K562 (cell line): Measurements from ENCODE around the gene SLC11A1. TPM values are rescaled to one million over a fixed set of nuclear protein-coding genes. Genes with fewer than 3 reads are reported as not detected.
A peak's percentile ranks its signal among the peaks of the same experiment; 100 is the strongest.

Experiments used
- FOXK1 ChIP-seq: sonication (generic); formaldehyde crosslinking; IDR thresholded peaks from 2 replicates; pipeline ENCODE4 v1.8.0; 2022; ENCODE audit warnings: missing genetic modification reagents, mild to moderate bottlenecking, borderline replicate concordance
- NEUROD1 ChIP-seq: fragments of 150-350 bp; IDR thresholded peaks from 2 replicates; pipeline ENCODE4 v1.6.1; 2014; ENCODE audit warnings: borderline replicate concordance, low read length, low read depth; ENCODE audit not compliant: partially characterized antibody
- PCBP2 ChIP-seq: fragments of 200-400 bp; formaldehyde crosslinking; IDR thresholded peaks from 2 replicates; pipeline ENCODE4 v1.6.1; 2018; ENCODE audit warnings: low read length, low read depth, mild to moderate bottlenecking, moderate library complexity; ENCODE audit not compliant: poor library complexity, severe bottlenecking
- TCFL5 ChIP-seq: fragments of 250-450 bp; sonication (Bioruptor Pico); conservative IDR thresholded peaks from 2 replicates; pipeline ENCODE4 v1.6.1; 2021; ENCODE audit warnings: mild to moderate bottlenecking, moderate library complexity, matching md5 sums
- polyA plus RNA-seq, 8 experiments: library from polyadenylated mRNA; depleted of rRNA in 4 of 8; stranded (reverse) in 5 of 8; unstranded in 3 of 8; fragments of >200 nt; fragmentation: Nextera tagmentation in 2 of 8; fragmentation: Illumina TruSeq in 1 of 8; extraction: Ambion mirVana in 2 of 8; extraction: Trizol in 1 of 8; gene quantifications; 2 replicates each; pipeline versions ENCODE4 v1.2.1 to v1.2.3, GENCODE V29; 2011 to 2014; ENCODE audit warnings: inconsistent platforms in 1 of 8, missing spikeins in 1 of 8
- total RNA-seq, 7 experiments: library from RNA; depleted of rRNA in 6 of 7; stranded (reverse); fragments of >200 nt in 6 of 7; fragmentation: Illumina TruSeq in 2 of 7; extraction: Trizol in 2 of 7; gene quantifications; 2 replicates each; pipeline versions ENCODE4 v1.2.1 to v1.2.3, GENCODE V29; 2011 to 2021; ENCODE audit warnings: low replicate concordance in 1 of 7
- TF ChIP-seq, protein P1 (sequence below), 3 experiments: fragments of 200-800 bp in 1 of 3; fragments of 250-450 bp in 1 of 3; fragments of 450-650 bp in 1 of 3; sonication (Bioruptor Pico) in 1 of 3; sonication (Bioruptor generic) in 1 of 3; formaldehyde crosslinking in 1 of 3; IDR thresholded peaks; 2 replicates each; pipeline versions ENCODE4 v1.6.1 to v1.8.0; 2016 to 2022; ENCODE audit warnings: mild to moderate bottlenecking in 2 of 3, missing genetic modification characterization in 2 of 3, missing compliant biosample characterization in 1 of 3, moderate library complexity in 1 of 3

SLC11A1 gene
- total and polyA plus RNA-seq, 9 of the 15 experiments (the other 6 are each of a cell fraction or from before 2014, with no cell fraction given) = 0.35 to 1.6 (median 0.65) TPM

DNA sequence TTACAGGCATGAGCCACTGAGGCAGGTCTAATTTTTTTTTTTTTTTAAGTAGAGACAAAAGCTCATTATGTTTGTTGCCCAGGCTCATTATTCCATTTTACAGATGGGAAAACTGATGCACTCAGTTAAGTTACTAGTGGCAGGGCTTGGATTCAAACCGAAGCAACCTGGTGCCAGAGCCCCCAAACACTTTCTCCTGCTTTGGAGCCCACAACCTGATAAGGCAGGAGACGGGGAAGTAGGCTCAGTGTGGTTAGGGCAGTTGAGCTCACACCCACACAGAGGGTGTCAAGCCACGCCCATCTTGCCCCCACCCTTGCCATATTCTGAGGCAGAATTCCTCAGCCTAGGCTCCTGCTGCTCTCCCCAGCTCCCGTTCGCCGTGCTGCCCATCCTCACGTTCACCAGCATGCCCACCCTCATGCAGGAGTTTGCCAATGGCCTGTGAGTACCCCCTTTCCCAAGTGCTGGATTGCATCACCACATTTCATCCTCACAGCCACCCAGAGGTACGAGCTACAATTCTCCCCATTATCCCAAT, 11.7 kb downstream of the SLC11A1 start (continued):
- TF ChIP-seq, protein P1, sequence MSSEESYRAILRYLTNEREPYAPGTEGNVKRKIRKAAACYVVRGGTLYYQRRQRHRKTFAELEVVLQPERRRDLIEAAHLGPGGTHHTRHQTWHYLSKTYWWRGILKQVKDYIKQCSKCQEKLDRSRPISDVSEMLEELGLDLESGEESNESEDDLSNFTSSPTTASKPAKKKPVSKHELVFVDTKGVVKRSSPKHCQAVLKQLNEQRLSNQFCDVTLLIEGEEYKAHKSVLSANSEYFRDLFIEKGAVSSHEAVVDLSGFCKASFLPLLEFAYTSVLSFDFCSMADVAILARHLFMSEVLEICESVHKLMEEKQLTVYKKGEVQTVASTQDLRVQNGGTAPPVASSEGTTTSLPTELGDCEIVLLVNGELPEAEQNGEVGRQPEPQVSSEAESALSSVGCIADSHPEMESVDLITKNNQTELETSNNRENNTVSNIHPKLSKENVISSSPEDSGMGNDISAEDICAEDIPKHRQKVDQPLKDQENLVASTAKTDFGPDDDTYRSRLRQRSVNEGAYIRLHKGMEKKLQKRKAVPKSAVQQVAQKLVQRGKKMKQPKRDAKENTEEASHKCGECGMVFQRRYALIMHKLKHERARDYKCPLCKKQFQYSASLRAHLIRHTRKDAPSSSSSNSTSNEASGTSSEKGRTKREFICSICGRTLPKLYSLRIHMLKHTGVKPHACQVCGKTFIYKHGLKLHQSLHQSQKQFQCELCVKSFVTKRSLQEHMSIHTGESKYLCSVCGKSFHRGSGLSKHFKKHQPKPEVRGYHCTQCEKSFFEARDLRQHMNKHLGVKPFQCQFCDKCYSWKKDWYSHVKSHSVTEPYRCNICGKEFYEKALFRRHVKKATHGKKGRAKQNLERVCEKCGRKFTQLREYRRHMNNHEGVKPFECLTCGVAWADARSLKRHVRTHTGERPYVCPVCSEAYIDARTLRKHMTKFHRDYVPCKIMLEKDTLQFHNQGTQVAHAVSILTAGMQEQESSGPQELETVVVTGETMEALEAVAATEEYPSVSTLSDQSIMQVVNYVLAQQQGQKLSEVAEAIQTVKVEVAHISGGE (CRISPR knock-in tag; IDR thresholded peaks at IDR 0.05) = no peak
- no peak for TF ChIP-seq PCBP2
- no peak for TF ChIP-seq FOXK1 (CRISPR knock-in tag)
- TF ChIP-seq NEUROD1 = peak; percentile 24
- no peak for TF ChIP-seq TCFL5 (CRISPR knock-in tag)
- TF ChIP-seq, all 486 proteins: peak for 51
